Chondrocyte (in vitro differentiated cells): ENCODE measurements around the gene CLCN6. TPM values are rescaled to one million over a fixed set of nuclear protein-coding genes. Genes with fewer than 3 reads are reported as not detected.

ENCODE experiments used
- DNase-seq: peaks from one replicate; pipeline ENCODE4 v3.0.0; 2021; ENCODE audit warnings: mixed read lengths, low spot score
- H3K27ac Mint-ChIP-seq: one replicate; pipeline ENCODE4 v1.8.0; 2021; ENCODE audit warnings: mild to moderate bottlenecking, moderate library complexity, mixed read lengths; ENCODE audit not compliant: unreplicated experiment
- H3K27me3 Mint-ChIP-seq: 2 replicates; pipeline ENCODE4 v1.8.0; 2021; ENCODE audit warnings: low read depth, mixed read lengths
- H3K36me3 Mint-ChIP-seq: 2 replicates; pipeline ENCODE4 v1.8.0; 2021; ENCODE audit warnings: low read depth, mixed read lengths
- H3K4me1 Mint-ChIP-seq: 2 replicates; pipeline ENCODE4 v1.8.0; 2021; ENCODE audit warnings: low read depth, mild to moderate bottlenecking, mixed read lengths
- H3K4me3 Mint-ChIP-seq: one replicate; pipeline ENCODE4 v1.8.0; 2021; ENCODE audit warnings: mild to moderate bottlenecking, moderate library complexity, mixed read lengths; ENCODE audit not compliant: unreplicated experiment
- H3K9me3 Mint-ChIP-seq: 2 replicates; pipeline ENCODE4 v1.8.0; 2021; ENCODE audit warnings: low read depth, mixed read lengths
- CTCF ChIP-seq: fragments of 200-600 bp; sonication (generic); IDR thresholded peaks from 2 replicates; pipeline ENCODE4 v1.5.0; 2021; ENCODE audit warnings: antibody characterized with exemption, mild to moderate bottlenecking, moderate library complexity
- total RNA-seq: library from RNA; stranded (reverse); gene quantifications from 3 replicates; pipeline ENCODE4 v1.2.1, GENCODE V29; 2021

The CLCN6 gene
- total RNA-seq, 1 donor from 2014 or later: 22.2 TPM

- Mint-ChIP-seq H3K9me3 (no peaks in the 10 kb centered on the region), H3K4me1 (no peaks in the 10 kb centered on the region), H3K27ac (no peak overlapping the region), H3K4me3 (no peak overlapping the region), H3K36me3 (no peaks in the 10 kb centered on the region), H3K27me3 (peaks cover 32% of the 10 kb centered on the region)
- no peak for TF ChIP-seq CTCF
- DNase-seq: no peak
Measured at GRCh38 chr1:11868331-11868980, 62.5 kb downstream of the CLCN6 start.

GRCh38 chr1:11869104-11869503 lies 63.1 kb downstream of the CLCN6 start:
- no peak overlapping the region for H3K27ac Mint-ChIP-seq
- DNase-seq: no peak
- no peaks in the 10 kb centered on the region for H3K9me3 Mint-ChIP-seq

GRCh38 chr1:11869650-11870207 lies 63.7 kb downstream of the CLCN6 start:
- Mint-ChIP-seq H3K4me1 (no peaks in the 10 kb centered on the region), H3K36me3 (no peaks in the 10 kb centered on the region), H3K27me3 (peaks cover 36% of the 10 kb centered on the region), H3K27ac (no peak overlapping the region), H3K9me3 (no peaks in the 10 kb centered on the region), H3K4me3 (no peak overlapping the region)
- DNase-seq: no peak
- TF ChIP-seq CTCF: no peak

More at GRCh38 chr1:11869104-11869503, 63.1 kb downstream of the CLCN6 start:
- Mint-ChIP-seq H3K36me3 (no peaks in the 10 kb centered on the region), H3K27me3 (peaks cover 34% of the 10 kb centered on the region), H3K4me3 (no peak overlapping the region), H3K4me1 (no peaks in the 10 kb centered on the region)
- TF ChIP-seq CTCF: no peak

- no peak for DNase-seq
- no peaks in the 10 kb centered on the region for H3K4me1 Mint-ChIP-seq
- H3K4me3 Mint-ChIP-seq: no peak overlapping the region
- no peak for TF ChIP-seq CTCF
- no peaks in the 10 kb centered on the region for H3K36me3 Mint-ChIP-seq
- H3K27ac Mint-ChIP-seq: no peak overlapping the region
- H3K9me3 Mint-ChIP-seq: no peaks in the 10 kb centered on the region
- peaks cover 34% of the 10 kb centered on the region for H3K27me3 Mint-ChIP-seq
Measured at GRCh38 chr1:11872545-11872944, 66.6 kb downstream of the CLCN6 start.

GRCh38 chr1:11873395-11874257 lies 67.6 kb downstream of the CLCN6 start:
- no peaks in the 10 kb centered on the region for H3K9me3 Mint-ChIP-seq
- H3K4me1 Mint-ChIP-seq: no peaks in the 10 kb centered on the region
- no peak for TF ChIP-seq CTCF
- H3K4me3 Mint-ChIP-seq: no peak overlapping the region
- peaks cover 32% of the 10 kb centered on the region for H3K27me3 Mint-ChIP-seq
- DNase-seq: no peak
- no peaks in the 10 kb centered on the region for H3K36me3 Mint-ChIP-seq
- H3K27ac Mint-ChIP-seq: no peak overlapping the region
